GM12892 (cell line): ENCODE results near the gene EYS.

Source experiments
- POLR2A ChIP-seq: IDR thresholded peaks from 2 replicates; pipeline ENCODE4 v1.6.1; 2011; ENCODE audit warnings: low read depth, low read length, control low read depth
- POLR2AphosphoS5 ChIP-seq: IDR thresholded peaks from 2 replicates; pipeline ENCODE4 v1.6.1; 2011; ENCODE audit warnings: low read depth, low read length, control low read depth
- TAF1 ChIP-seq: IDR thresholded peaks from 2 replicates; pipeline ENCODE4 v1.6.1; 2011; ENCODE audit warnings: low read depth, mild to moderate bottlenecking, control low read depth, low read length, borderline replicate concordance

DNA sequence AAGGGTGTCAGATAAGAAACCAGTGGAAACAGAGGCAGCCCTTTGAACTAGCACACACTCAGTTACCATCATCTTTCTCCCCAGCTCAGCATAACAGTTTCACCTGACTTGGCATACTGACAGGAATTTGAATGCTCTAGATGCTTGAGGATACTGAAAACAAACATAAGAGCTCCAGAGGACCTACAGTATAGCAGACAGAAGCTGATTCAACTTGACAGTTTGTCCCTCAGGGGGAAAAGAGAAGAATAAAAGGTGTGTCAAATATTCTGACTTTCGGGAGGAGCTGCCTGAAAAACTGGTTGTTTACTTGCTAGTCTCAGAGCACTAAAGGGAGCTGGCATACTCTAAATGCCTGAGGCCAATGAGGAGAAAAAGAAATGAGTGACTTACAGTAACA lies 35.1 kb downstream of the EYS start:
- no peak for TF ChIP-seq POLR2A
- no peak for TF ChIP-seq TAF1
- no peak for TF ChIP-seq POLR2AphosphoS5
